HG02981 (cell line): ENCODE measurements around the gene HTR5A.

Experiments used
- ATAC-seq: cut with Tn5 transposase; IDR thresholded peaks from one replicate; pipeline ENCODE4 v1.9.1; 2021; ENCODE audit warnings: mild to moderate bottlenecking, moderate library complexity; ENCODE audit not compliant: unreplicated experiment

HTR5A gene

DNA sequence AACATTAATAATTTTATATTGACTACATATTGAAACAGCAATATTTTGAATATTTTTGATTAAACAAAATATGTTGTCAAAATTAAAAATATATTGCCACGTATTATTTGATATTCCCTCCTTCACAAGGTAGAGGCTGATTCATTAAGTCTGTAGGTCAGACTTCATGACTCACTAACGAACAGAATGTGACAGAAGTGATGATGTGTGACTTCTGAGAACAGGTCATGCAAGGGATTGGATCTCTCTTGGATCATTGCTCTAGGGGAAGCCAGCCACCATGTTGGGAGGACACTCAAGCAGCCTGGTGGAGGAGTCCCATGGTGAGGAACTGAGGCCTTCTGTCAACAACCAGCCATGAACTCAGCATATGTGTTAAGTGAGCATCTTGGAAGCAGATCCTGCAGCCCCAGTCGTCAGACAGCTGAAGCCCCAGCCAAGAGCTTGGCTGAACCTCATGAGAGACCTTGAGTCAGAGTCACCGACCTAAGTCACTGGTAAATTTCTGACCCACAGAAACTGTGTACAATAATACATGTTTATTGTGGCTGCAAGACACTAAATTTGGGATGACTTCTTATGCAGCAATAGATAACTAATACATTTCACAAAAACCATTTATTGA is 66.6 kb downstream of the HTR5A start:
- ATAC-seq, result no peak
